ENCODE results near the gene OCLN. TPM values are rescaled to one million over a fixed set of nuclear protein-coding genes. Genes with fewer than 3 reads are reported as not detected.
"Not testable (repeated sequence)": the region's sequence is repeated elsewhere in the genome, so short reads cannot be mapped to it uniquely, and the experiment has no call there.

OCLN gene
- total RNA-seq, 1 donor from 2014 or later: 0.11 TPM

DNA sequence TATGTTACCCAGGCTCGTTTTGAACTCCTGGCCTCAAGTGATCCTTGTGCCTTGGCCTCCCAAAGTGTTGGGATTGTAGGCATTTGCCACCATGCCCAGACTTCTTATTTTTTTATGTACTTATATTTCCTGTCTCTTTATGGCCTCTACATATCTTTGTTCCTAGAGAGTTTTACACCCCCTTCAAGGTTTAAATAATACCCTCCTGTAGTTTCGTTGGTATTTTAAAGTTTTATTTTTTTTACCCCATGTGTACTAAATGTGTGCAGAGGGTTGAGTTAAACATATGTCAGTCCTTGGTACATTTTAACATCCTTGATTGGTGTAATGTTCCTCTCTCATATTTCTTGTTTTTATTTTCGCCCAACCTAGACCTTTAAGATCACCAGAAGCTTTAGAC lies 29.4 kb downstream of the OCLN start:
- no peak for DNase-seq (ENCODE audit: low spot score)
- H3K4me1 Mint-ChIP-seq (ENCODE audit: low read depth): no peaks in the 10 kb centered on the region
- no peaks in the 10 kb centered on the region for H3K27me3 Mint-ChIP-seq (ENCODE audit: low read depth)
- H3K36me3 Mint-ChIP-seq (ENCODE audit: low read depth): no peaks in the 10 kb centered on the region
- no peak overlapping the region for H3K4me3 Mint-ChIP-seq (ENCODE audit: low read depth)
- intact Hi-C loops (cut with micrococcal nuclease): no loop called here
- no peak overlapping the region for H3K27ac Mint-ChIP-seq
- H3K9me3 Mint-ChIP-seq: no peaks in the 10 kb centered on the region

DNA sequence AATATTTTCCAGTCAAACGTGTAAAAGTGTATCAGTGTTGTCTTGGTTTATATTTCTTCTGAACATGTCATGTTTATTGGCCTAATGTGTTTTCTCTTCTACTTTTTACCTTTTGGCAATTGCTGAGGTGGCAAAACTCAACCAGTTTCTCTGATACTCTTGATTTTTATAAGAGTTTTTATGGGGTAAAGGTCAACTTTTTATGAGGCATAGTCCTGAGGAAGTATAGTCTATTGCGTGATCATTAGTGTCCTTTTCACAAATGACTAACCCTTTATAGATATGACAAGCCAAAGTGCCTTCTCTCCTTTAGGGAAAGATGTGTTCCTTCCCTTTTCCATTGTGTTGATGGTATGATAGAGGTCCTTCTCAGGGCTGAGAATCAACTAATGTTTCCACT lies 32.9 kb downstream of the OCLN start:
- H3K9me3 Mint-ChIP-seq: no peaks in the 10 kb centered on the region
- no peak for DNase-seq (ENCODE audit: low spot score)
- peaks cover 3% of the 10 kb centered on the region for H3K27me3 Mint-ChIP-seq (ENCODE audit: low read depth)
- H3K4me1 Mint-ChIP-seq (ENCODE audit: low read depth): no peaks in the 10 kb centered on the region
- no peak overlapping the region for H3K27ac Mint-ChIP-seq
- H3K36me3 Mint-ChIP-seq (ENCODE audit: low read depth): no peaks in the 10 kb centered on the region
- no peak overlapping the region for H3K4me3 Mint-ChIP-seq (ENCODE audit: low read depth)
- intact Hi-C loops (cut with micrococcal nuclease): no loop called here

DNA sequence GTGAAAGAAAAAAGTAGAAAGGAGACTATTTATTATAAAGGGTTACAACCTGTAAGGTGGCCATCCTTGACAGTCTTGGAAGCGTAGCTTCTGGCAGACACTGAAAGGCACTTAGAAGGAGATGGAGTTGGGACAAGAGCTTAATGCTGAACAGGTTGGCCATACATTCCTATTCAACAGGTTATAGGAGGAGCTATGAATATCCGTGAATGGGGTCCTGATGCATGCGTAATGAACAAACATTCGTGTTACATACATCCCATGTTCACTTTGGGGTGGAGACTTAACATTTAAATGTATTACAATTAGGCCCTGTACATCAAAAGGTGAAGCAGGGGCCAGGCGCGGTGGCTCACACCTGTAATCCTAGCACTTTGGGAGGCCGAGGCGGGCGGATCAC lies 34.1 kb downstream of the OCLN start:
- DNase-seq (ENCODE audit: low spot score): no peak
- Mint-ChIP-seq H3K9me3 (no peaks in the 10 kb centered on the region), H3K4me1 (ENCODE audit: low read depth) (no peaks in the 10 kb centered on the region), H3K27ac (no peak overlapping the region), H3K4me3 (ENCODE audit: low read depth) (no peak overlapping the region), H3K36me3 (ENCODE audit: low read depth) (no peaks in the 10 kb centered on the region), H3K27me3 (ENCODE audit: low read depth) (peaks cover 5% of the 10 kb centered on the region)
- intact Hi-C loops (cut with micrococcal nuclease): no loop called here

DNA sequence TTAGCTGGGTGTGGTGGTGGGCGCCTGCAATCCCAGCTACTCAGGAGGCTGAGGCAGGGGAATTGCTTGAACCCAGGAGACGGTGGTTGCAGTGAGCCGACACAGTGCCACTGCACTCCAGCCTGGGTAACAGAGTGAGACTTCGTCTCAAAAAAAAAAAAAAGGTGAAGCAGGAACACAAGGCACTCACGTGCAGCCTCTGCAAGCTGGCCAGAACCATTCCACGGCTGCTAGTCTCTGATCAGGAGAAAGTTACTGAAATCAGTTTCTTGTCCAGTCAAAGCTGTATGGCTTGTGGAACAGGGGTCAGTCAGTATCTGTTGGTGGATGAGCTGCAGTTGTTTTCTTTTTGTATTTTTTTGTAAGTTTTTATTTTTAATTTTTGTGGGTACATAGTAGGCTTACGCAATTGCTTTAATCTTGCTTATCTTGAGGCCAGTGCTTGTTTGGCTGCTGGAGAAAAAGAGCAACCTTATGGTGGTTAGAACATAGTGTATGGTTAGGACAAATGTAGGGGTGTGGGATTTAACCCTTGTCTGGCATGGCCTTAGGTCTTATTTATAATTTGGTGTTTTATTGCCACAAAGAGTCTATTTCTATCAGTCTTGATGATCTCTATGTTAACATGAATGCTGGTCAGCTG lies 34.7 kb downstream of the OCLN start:
- no peak overlapping the region for H3K27ac Mint-ChIP-seq
- H3K27me3 Mint-ChIP-seq (ENCODE audit: low read depth): peaks cover 5% of the 10 kb centered on the region
- no peaks in the 10 kb centered on the region for H3K36me3 Mint-ChIP-seq (ENCODE audit: low read depth)
- H3K9me3 Mint-ChIP-seq: no peaks in the 10 kb centered on the region
- no peaks in the 10 kb centered on the region for H3K4me1 Mint-ChIP-seq (ENCODE audit: low read depth)
- no peak overlapping the region for H3K4me3 Mint-ChIP-seq (ENCODE audit: low read depth)
- DNase-seq (ENCODE audit: low spot score): no peak
- intact Hi-C loops (cut with micrococcal nuclease): no loop called here

DNA sequence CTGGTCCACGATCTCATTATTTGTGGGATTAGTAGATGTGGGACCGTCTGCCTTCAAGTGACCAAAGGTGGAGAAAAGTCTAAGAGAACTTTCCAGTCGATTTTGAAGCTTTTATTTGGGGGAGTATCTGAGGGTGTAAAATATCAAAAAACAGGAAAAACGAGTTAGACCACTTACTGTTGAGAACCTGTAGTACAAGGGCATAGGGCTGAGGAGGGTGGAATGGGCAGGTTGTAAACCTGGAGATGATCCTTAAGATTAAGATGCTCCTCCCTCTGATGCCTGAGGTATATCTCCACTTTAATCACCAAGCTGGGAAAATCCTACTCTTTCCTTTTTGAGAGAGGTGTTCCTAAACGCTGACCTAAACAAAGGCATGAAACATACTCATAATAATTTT lies 35.4 kb downstream of the OCLN start:
- no peaks in the 10 kb centered on the region for H3K9me3 Mint-ChIP-seq
- H3K4me3 Mint-ChIP-seq (ENCODE audit: low read depth): no peak overlapping the region
- intact Hi-C loops (cut with micrococcal nuclease): no loop called here
- no peak for DNase-seq (ENCODE audit: low spot score)
- no peak overlapping the region for H3K27ac Mint-ChIP-seq
- no peaks in the 10 kb centered on the region for H3K36me3 Mint-ChIP-seq (ENCODE audit: low read depth)
- no peaks in the 10 kb centered on the region for H3K4me1 Mint-ChIP-seq (ENCODE audit: low read depth)
- peaks cover 5% of the 10 kb centered on the region for H3K27me3 Mint-ChIP-seq (ENCODE audit: low read depth)

DNA sequence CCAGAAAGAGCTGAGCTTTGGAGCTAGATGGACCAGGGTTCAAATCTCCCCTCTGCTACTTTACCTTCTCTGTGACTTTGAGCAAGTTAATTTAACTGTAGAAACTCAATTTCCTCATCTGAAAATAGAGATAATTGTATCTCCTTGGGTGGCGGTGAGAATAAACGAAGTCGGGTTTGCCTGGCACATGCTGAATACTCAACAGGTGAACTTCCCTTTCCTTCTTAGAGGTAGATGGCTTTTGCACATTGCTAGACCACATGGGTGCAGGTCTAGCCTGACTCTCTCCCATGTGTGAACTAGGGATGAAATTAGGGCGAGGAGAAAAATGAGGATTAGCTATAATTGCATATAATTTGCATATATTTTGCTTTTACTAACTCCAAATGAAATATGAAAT lies 36.0 kb downstream of the OCLN start:
- peaks cover 5% of the 10 kb centered on the region for H3K27me3 Mint-ChIP-seq (ENCODE audit: low read depth)
- H3K4me1 Mint-ChIP-seq (ENCODE audit: low read depth): no peaks in the 10 kb centered on the region
- DNase-seq (ENCODE audit: low spot score): no peak
- no peak overlapping the region for H3K4me3 Mint-ChIP-seq (ENCODE audit: low read depth)
- no peaks in the 10 kb centered on the region for H3K36me3 Mint-ChIP-seq (ENCODE audit: low read depth)
- no peaks in the 10 kb centered on the region for H3K9me3 Mint-ChIP-seq
- intact Hi-C loops (cut with micrococcal nuclease): no loop called here
- H3K27ac Mint-ChIP-seq: no peak overlapping the region

DNA sequence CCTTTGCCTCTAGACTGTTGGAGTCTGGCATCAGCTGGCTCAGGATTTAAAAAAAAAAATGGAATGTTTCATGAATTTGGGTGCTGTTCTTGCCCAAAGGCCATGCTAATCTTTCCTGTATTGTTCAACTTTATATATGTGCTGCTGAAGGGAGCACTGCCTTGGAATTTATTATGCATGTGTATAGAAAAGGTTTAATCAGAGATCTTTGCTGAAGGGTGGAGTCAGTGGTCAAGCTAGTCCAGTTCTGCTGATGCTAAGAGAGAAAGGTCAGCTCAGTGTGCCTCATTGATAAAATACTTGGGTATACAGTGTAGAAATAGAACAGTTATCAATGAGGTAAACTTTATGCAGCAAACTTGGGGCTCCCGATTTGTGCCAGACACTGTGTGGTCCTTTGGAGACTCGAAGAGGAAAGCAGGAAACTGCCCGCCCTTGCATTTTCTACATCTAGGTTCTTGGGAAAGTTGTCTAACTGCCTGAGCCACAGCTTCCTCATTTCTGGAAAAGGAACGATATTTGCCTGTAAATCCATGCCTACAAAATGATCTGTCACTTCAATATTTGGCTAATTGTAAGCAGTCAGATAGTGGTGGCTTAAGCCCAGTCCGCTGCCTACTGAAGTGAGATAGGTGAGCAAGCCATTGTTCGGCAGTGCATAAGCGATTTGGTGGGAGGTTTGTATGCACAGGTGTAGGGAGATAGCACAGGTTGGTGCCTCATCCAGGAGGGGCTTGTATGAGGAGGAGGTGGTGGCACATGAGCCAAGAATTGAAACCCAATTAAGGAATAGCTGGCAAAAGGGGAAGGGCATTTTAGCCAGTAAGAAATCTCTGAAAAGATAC lies 38.2 kb downstream of the OCLN start:
- intact Hi-C loops (cut with micrococcal nuclease): no loop called here
- DNase-seq (ENCODE audit: low spot score): no peak
- peaks cover 5% of the 10 kb centered on the region for H3K27me3 Mint-ChIP-seq (ENCODE audit: low read depth)
- H3K4me1 Mint-ChIP-seq (ENCODE audit: low read depth): no peaks in the 10 kb centered on the region
- no peak overlapping the region for H3K4me3 Mint-ChIP-seq (ENCODE audit: low read depth)
- no peak overlapping the region for H3K27ac Mint-ChIP-seq
- H3K9me3 Mint-ChIP-seq: no peaks in the 10 kb centered on the region
- H3K36me3 Mint-ChIP-seq (ENCODE audit: low read depth): no peaks in the 10 kb centered on the region

DNA sequence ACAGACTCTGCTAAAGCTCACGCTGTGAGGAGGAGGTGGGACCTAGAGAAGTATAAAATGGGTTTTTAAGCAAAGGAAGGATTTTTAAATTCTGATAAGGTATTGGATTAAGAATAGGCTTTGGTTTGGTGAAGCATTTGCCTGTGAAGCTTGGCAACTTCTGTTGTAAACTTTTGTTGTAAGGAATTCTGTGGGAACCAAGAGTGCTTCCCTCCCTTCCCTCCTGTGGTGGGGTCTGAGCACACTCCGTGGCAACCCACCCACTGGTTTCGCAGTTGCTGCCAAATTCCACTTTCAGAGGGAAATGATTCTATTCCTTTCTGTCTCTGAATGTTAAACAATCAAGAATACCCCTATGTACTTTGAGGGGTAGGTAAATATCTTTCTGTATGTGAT lies 38.8 kb downstream of the OCLN start:
- H3K27ac Mint-ChIP-seq: no peak overlapping the region
- no peaks in the 10 kb centered on the region for H3K36me3 Mint-ChIP-seq (ENCODE audit: low read depth)
- H3K9me3 Mint-ChIP-seq: no peaks in the 10 kb centered on the region
- no peak overlapping the region for H3K4me3 Mint-ChIP-seq (ENCODE audit: low read depth)
- H3K27me3 Mint-ChIP-seq (ENCODE audit: low read depth): peaks cover 5% of the 10 kb centered on the region
- H3K4me1 Mint-ChIP-seq (ENCODE audit: low read depth): no peaks in the 10 kb centered on the region
- DNase-seq (ENCODE audit: low spot score): no peak
- intact Hi-C loops (cut with micrococcal nuclease): no loop called here

DNA sequence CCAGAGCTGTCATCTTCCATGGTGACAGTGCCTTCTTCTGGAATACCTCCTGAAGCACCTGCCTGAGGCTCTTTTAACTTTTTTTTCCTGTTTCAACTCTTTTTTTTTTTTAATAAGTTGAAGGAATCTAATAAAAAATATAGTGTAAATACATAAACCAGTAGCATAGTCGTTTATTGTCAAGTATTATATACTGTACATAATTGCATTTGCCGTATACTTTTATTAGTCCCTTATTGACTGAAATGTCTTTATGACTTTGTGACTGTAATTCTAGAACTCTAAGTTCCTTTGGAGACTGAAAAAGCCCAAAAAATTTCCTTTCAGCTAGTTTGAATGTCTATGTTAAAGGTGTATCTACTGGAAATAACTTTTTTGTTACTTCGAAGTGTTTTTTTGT lies 45.3 kb downstream of the OCLN start:
- H3K4me3 Mint-ChIP-seq (ENCODE audit: low read depth); intact Hi-C loops (cut with micrococcal nuclease); H3K9me3 Mint-ChIP-seq; H3K36me3 Mint-ChIP-seq (ENCODE audit: low read depth); DNase-seq (ENCODE audit: low spot score); H3K4me1 Mint-ChIP-seq (ENCODE audit: low read depth); H3K27ac Mint-ChIP-seq; H3K27me3 Mint-ChIP-seq (ENCODE audit: low read depth): not testable (repeated sequence)

DNA sequence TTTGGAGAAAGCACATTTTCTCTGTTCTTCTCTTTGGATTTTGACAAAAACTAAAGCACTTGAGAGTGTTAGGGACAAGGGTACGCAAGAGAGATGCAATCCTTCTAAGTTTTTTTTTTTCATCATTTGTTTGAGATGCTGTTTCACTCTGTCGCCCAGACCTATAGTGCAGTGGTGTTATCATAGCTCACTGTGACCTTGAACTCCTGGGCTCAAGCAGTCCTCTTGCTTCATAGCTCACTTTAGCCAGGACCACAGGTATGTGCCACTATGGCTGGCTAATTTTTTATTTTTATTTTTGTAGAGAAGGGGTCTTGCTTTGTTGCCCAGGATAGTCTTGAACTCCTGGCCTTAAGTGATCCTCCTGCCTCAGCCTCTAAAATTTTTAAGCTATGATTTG lies 46.1 kb downstream of the OCLN start:
- DNase-seq (ENCODE audit: low spot score); H3K4me1 Mint-ChIP-seq (ENCODE audit: low read depth); H3K36me3 Mint-ChIP-seq (ENCODE audit: low read depth); H3K27me3 Mint-ChIP-seq (ENCODE audit: low read depth); H3K4me3 Mint-ChIP-seq (ENCODE audit: low read depth); intact Hi-C loops (cut with micrococcal nuclease); H3K27ac Mint-ChIP-seq; H3K9me3 Mint-ChIP-seq: not testable (repeated sequence)

DNA sequence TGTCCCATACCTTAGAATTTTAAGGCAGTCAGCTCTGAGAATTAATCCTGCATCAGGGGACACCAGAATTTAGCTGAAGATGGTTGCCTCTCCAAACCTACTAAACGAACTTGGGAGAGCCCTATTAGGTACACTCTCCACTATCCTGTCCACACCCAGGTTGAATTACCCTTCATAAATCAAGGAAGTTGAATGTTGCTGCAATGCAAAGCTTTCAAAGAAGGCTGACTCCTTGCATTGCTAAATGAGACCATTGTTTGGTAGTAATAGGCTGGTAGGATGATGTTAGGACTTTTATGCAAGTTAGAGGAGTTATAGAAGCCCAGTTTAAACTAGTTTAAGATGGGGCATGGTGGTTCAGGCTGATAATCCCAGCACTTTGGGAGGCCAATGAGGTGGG lies 48.8 kb downstream of the OCLN start:
- H3K4me1 Mint-ChIP-seq (ENCODE audit: low read depth); H3K27ac Mint-ChIP-seq; H3K36me3 Mint-ChIP-seq (ENCODE audit: low read depth); H3K4me3 Mint-ChIP-seq (ENCODE audit: low read depth); DNase-seq (ENCODE audit: low spot score); H3K27me3 Mint-ChIP-seq (ENCODE audit: low read depth); H3K9me3 Mint-ChIP-seq; intact Hi-C loops (cut with micrococcal nuclease): not testable (repeated sequence)

DNA sequence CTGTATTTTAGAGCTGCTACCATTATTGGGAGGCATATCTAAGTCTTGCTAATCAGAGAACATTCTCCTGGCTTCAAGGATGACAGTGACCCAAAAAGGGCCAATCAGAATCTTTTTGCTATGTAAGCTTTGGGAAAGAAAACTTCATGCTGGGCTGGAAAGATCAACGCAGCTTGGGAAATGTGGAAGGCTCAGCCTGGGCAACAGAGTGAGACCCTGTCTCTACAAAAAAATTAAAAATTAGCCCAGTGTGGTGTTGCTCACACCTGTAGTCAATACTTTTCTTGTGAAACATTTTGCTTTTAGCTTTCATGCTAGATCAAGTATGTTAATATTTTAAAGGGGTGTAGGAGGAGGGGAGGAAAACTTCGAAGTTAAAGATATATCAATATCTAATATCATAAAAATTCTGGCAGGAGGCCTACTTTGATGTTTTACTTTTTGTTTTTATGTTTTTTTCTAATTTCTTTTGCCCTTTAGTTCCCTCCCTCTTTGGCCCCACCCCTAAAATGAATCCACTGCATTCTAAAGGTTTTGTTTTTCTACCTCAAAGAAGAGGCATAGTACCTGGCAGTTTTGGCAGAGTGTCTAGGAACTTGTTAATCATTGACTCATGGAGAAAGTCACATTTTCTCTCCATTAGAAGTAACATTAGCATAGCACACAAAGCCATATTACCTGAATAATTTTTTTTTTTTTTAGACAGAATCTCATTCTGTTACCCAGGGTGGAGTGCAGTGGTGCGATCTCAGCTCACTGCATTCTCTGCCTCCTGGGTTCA lies 50.4 kb downstream of the OCLN start:
- H3K4me3 Mint-ChIP-seq (ENCODE audit: low read depth); H3K27me3 Mint-ChIP-seq (ENCODE audit: low read depth); intact Hi-C loops (cut with micrococcal nuclease); H3K9me3 Mint-ChIP-seq; DNase-seq (ENCODE audit: low spot score); H3K4me1 Mint-ChIP-seq (ENCODE audit: low read depth); H3K27ac Mint-ChIP-seq; H3K36me3 Mint-ChIP-seq (ENCODE audit: low read depth): not testable (repeated sequence)

DNA sequence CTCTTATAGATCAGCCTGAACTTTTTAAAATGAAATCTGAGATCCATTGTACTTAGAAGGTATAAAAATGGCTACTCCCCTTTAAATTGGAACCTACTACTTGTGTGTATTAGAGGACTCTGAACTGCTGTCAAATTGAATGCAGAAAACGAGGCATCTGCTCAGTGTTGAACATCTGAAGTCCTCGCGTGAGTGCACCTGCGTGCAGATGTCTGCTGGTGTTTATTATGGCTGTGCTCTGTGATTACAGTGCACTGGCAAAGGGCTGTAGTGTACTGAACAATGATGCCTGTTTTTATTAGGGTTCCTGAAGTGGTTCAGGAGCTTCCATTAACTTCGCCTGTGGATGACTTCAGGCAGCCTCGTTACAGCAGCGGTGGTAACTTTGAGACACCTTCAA lies 52.0 kb downstream of the OCLN start:
- DNase-seq (ENCODE audit: low spot score); H3K4me3 Mint-ChIP-seq (ENCODE audit: low read depth); H3K27me3 Mint-ChIP-seq (ENCODE audit: low read depth); H3K36me3 Mint-ChIP-seq (ENCODE audit: low read depth); H3K4me1 Mint-ChIP-seq (ENCODE audit: low read depth); H3K9me3 Mint-ChIP-seq; intact Hi-C loops (cut with micrococcal nuclease); H3K27ac Mint-ChIP-seq: not testable (repeated sequence)

Measured in activated T-helper 2 cell treated with anti-CD3 and anti-CD28 coated beads, Interferon-gamma antibody, Interleukin-2, Interleukin-4, amounts not matched to agents 10 μg/mL and 5 μg/mL and 100 μg/mL, durations not matched to agents 14 hours and 24 hours and 36 hours (primary cell).